HEK293 (cell line): ENCODE measurements around the gene PRRG1.

Experiments used
- CTCF ChIA-PET: fragments of 350-600 bp; formaldehyde crosslinking; extraction: SDS; loops from one replicate; lab custom pipeline; 2021; ENCODE audit warnings: antibody characterized with exemption; lab: Yijun Ruan, JAX
- POLR2A ChIA-PET: fragments of 300-600 bp; formaldehyde crosslinking; extraction: SDS; loops from one replicate; lab custom pipeline; 2020; ENCODE audit warnings: antibody characterized with exemption, inconsistent platforms; lab: Yijun Ruan, JAX
- H3K27ac ChIP-seq: fragments of 200-500 bp; sonication (Bioruptor generic); 2 replicates; pipeline ENCODE4 v1.5.1; 2014; ENCODE audit warnings: low read depth, low read length, control low read depth, inconsistent platforms; ENCODE audit errors: extremely low read depth
- H3K36me3 ChIP-seq, 2 experiments: fragments of 200-500 bp in 1 of 2; sonication (Bioruptor generic) in 1 of 2; 1 replicate in 1 of 2; 2 replicates in 1 of 2; pipeline ENCODE4 v1.5.1; 2014 to 2017; ENCODE audit warnings: inconsistent platforms in 2 of 2, low read length in 2 of 2; ENCODE audit not compliant: control insufficient read depth in 2 of 2, insufficient read depth in 1 of 2
- H3K4me1 ChIP-seq: fragments of 200-500 bp; sonication (Bioruptor generic); 2 replicates; pipeline ENCODE4 v1.5.1; 2014; ENCODE audit warnings: mild to moderate bottlenecking, low read length, inconsistent platforms; ENCODE audit not compliant: control insufficient read depth, insufficient read depth
- H3K4me3 ChIP-seq: 2 replicates; pipeline ENCODE4 v1.5.1; 2011; ENCODE audit warnings: low read depth, mild to moderate bottlenecking, control low read depth, low read length, moderate library complexity
- H3K9me3 ChIP-seq: fragments of 200-500 bp; sonication (Bioruptor generic); 2 replicates; pipeline ENCODE4 v1.5.1; 2014; ENCODE audit warnings: low read depth, low read length, inconsistent platforms; ENCODE audit not compliant: control insufficient read depth, insufficient read depth
- HOXC10 ChIP-seq: sonication (generic); formaldehyde crosslinking; IDR thresholded peaks from 2 replicates; pipeline ENCODE4 v1.8.1; 2023; ENCODE audit warnings: mild to moderate bottlenecking, missing genetic modification reagents
- MEIS1 ChIP-seq: sonication (generic); formaldehyde crosslinking; IDR thresholded peaks from 2 replicates; pipeline ENCODE4 v1.8.1; 2022; ENCODE audit warnings: missing genetic modification reagents, mild to moderate bottlenecking, borderline replicate concordance
- SP7 ChIP-seq: fragments of 450-650 bp; formaldehyde crosslinking; IDR thresholded peaks from 2 replicates; pipeline ENCODE4 v1.5.1; 2016; ENCODE audit warnings: missing biosample characterization, missing genetic modification characterization
- WT1 ChIP-seq: fragments of 450-650 bp; formaldehyde crosslinking; IDR thresholded peaks from 2 replicates; pipeline ENCODE4 v1.5.1; 2016; ENCODE audit warnings: missing biosample characterization, missing genetic modification characterization
- YY2 ChIP-seq: fragments of 450-650 bp; formaldehyde crosslinking; IDR thresholded peaks from 2 replicates; pipeline ENCODE4 v1.5.1; 2016; ENCODE audit warnings: missing biosample characterization, missing genetic modification characterization
- ZEB2 ChIP-seq: fragments of 450-650 bp; formaldehyde crosslinking; IDR thresholded peaks from 2 replicates; pipeline ENCODE4 v1.5.1; 2016; ENCODE audit warnings: missing biosample characterization, missing genetic modification characterization
- ZNF114 ChIP-seq: fragments of 450-650 bp; formaldehyde crosslinking; IDR thresholded peaks from 2 replicates; pipeline ENCODE4 v1.5.0; 2017; ENCODE audit warnings: missing biosample characterization, missing genetic modification characterization
- ZNF133 ChIP-seq: fragments of 450-650 bp; formaldehyde crosslinking; IDR thresholded peaks from 2 replicates; pipeline ENCODE4 v1.5.1; 2016; ENCODE audit warnings: missing biosample characterization, missing genetic modification characterization
- ZNF169 ChIP-seq: fragments of 450-650 bp; formaldehyde crosslinking; IDR thresholded peaks from 2 replicates; pipeline ENCODE4 v1.5.1; 2016; ENCODE audit warnings: missing biosample characterization, missing genetic modification characterization
- ZNF24 ChIP-seq: fragments of 450-650 bp; formaldehyde crosslinking; IDR thresholded peaks from 2 replicates; pipeline ENCODE4 v1.5.1; 2016; ENCODE audit warnings: missing biosample characterization, missing genetic modification characterization
- ZNF266 ChIP-seq: fragments of 450-650 bp; formaldehyde crosslinking; IDR thresholded peaks from 2 replicates; pipeline ENCODE4 v1.5.1; 2016; ENCODE audit warnings: missing biosample characterization, missing genetic modification characterization, low read depth
- ZNF302 ChIP-seq: fragments of 450-650 bp; formaldehyde crosslinking; IDR thresholded peaks from 2 replicates; pipeline ENCODE4 v1.5.1; 2016; ENCODE audit warnings: missing biosample characterization, missing genetic modification characterization, low read depth
- ZNF354C ChIP-seq: fragments of 450-650 bp; formaldehyde crosslinking; IDR thresholded peaks from 2 replicates; pipeline ENCODE4 v1.5.1; 2016; ENCODE audit warnings: missing biosample characterization, missing genetic modification characterization, low read depth, borderline replicate concordance
- ZNF404 ChIP-seq: fragments of 450-650 bp; formaldehyde crosslinking; IDR thresholded peaks from 2 replicates; pipeline ENCODE4 v1.5.1; 2017; ENCODE audit warnings: missing biosample characterization, missing genetic modification characterization
- ZNF416 ChIP-seq: fragments of 450-650 bp; formaldehyde crosslinking; IDR thresholded peaks from 2 replicates; pipeline ENCODE4 v1.5.1; 2016; ENCODE audit warnings: missing biosample characterization, missing genetic modification characterization
- ZNF585B ChIP-seq: fragments of 450-650 bp; formaldehyde crosslinking; IDR thresholded peaks from 2 replicates; pipeline ENCODE4 v1.5.1; 2016; ENCODE audit warnings: missing biosample characterization, missing genetic modification characterization
- ZNF670 ChIP-seq: fragments of 450-650 bp; formaldehyde crosslinking; IDR thresholded peaks from 2 replicates; pipeline ENCODE4 v1.5.1; 2016; ENCODE audit warnings: missing biosample characterization, missing genetic modification characterization, low read depth
- ZNF677 ChIP-seq: fragments of 450-650 bp; IDR thresholded peaks from 2 replicates; pipeline ENCODE4 v1.5.0; 2018; ENCODE audit warnings: missing biosample characterization, mild to moderate bottlenecking, missing genetic modification characterization, moderate library complexity
- ZNF701 ChIP-seq: fragments of 450-650 bp; formaldehyde crosslinking; IDR thresholded peaks from 2 replicates; pipeline ENCODE4 v1.5.1; 2016; ENCODE audit warnings: missing biosample characterization, missing genetic modification characterization
- ZNF791 ChIP-seq: fragments of 450-650 bp; formaldehyde crosslinking; IDR thresholded peaks from 2 replicates; pipeline ENCODE4 v1.5.1; 2016; ENCODE audit warnings: missing biosample characterization, missing genetic modification characterization
- TF ChIP-seq, protein P1 (sequence below): sonication (generic); formaldehyde crosslinking; IDR thresholded peaks from 2 replicates; pipeline ENCODE4 v1.8.1; 2022; ENCODE audit warnings: mild to moderate bottlenecking, moderate library complexity, missing genetic modification reagents
- TF ChIP-seq, protein P2 (sequence below): fragments of 450-650 bp; formaldehyde crosslinking; IDR thresholded peaks from 2 replicates; pipeline ENCODE4 v1.5.1; 2017; ENCODE audit warnings: missing biosample characterization, missing genetic modification characterization
- TF ChIP-seq, protein P3 (sequence below): fragments of 450-650 bp; formaldehyde crosslinking; IDR thresholded peaks from 2 replicates; pipeline ENCODE4 v1.5.1; 2017; ENCODE audit warnings: missing biosample characterization, missing genetic modification characterization

Gene PRRG1

DNA sequence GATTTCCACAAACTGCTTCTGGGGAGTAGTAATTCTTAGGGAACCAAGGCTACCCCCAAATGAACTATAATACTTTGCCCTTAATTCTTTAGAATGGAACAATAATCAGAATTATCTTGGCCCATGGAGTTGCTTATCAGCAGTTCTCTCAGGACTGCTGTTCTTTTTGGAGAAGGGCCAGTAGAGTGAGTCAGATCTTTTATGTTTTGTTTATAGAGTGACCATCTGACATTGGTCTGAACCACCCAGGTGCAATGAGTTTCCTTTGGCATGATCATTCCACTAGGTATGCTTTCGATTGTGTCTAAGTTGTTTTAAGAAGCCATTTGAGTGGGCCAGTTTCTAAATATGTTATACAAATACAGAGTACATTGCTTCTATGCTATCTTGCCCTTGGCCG, 31.8 kb downstream of the PRRG1 start (continued):
- no peak for TF ChIP-seq MEIS1 (CRISPR knock-in tag)
- no peak for TF ChIP-seq ZNF169 (tag by site-specific recombination)
- TF ChIP-seq ZNF133 = no peak
- no peak for TF ChIP-seq ZNF114 (tag by site-specific recombination)
- no peak for TF ChIP-seq ZNF266 (tag by site-specific recombination)
- no peak for TF ChIP-seq ZNF416 (tag by site-specific recombination)
- no peak for TF ChIP-seq ZNF670
- no peak for TF ChIP-seq ZNF677
- TF ChIP-seq WT1 (tag by site-specific recombination) = no peak
- TF ChIP-seq ZNF791 = no peak

- CTCF ChIA-PET = interaction anchor here (0.6 kb wide), 1 partner anchor 754 kb away, joined by 3 read pairs; no protein-coding TSS in a partner anchor
Observed at GRCh38 chrX:37383313-37383712, 34.1 kb downstream of the PRRG1 start.

DNA sequence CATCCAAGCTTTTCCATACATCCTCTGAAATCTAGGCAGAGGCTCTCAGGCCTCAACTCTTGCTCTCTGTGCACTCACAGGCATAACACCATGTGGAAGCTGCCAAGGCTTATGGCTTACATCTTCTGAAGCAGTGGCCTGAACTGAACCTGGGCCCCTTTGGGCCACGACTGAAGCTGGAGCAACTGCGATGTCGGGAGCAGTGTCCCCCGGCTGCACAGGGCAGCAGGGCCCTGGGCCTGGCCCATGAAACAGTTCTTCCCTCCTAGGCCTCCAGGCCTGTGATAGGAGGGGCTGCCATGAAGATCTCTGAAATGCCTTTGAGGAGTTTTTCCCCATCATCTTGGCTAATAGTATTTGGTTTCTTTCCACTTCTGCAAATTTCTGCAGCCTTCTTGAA, 39.2 kb downstream of the PRRG1 start:
- CTCF ChIA-PET = no interaction called here
- TF ChIP-seq, protein P1, sequence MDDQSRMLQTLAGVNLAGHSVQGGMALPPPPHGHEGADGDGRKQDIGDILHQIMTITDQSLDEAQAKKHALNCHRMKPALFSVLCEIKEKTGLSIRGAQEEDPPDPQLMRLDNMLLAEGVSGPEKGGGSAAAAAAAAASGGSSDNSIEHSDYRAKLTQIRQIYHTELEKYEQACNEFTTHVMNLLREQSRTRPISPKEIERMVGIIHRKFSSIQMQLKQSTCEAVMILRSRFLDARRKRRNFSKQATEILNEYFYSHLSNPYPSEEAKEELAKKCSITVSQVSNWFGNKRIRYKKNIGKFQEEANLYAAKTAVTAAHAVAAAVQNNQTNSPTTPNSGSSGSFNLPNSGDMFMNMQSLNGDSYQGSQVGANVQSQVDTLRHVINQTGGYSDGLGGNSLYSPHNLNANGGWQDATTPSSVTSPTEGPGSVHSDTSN = no peak
- peak; percentile 52 for TF ChIP-seq ZNF585B (tag by site-specific recombination)

More at GRCh38 chrX:37383313-37383712, 34.1 kb downstream of the PRRG1 start:
- Histone ChIP-seq H3K9me3 (no peaks in the 10 kb centered on the region), H3K36me3 (no peaks in the 10 kb centered on the region)
- TF ChIP-seq ZNF354C (tag by site-specific recombination) = no peak
- peak; percentile 41 for TF ChIP-seq ZEB2 (tag by site-specific recombination)
- TF ChIP-seq ZNF404 (tag by site-specific recombination) = no peak
- TF ChIP-seq YY2 (tag by site-specific recombination) = no peak
- TF ChIP-seq, protein P1 = no peak
- TF ChIP-seq, protein P2, sequence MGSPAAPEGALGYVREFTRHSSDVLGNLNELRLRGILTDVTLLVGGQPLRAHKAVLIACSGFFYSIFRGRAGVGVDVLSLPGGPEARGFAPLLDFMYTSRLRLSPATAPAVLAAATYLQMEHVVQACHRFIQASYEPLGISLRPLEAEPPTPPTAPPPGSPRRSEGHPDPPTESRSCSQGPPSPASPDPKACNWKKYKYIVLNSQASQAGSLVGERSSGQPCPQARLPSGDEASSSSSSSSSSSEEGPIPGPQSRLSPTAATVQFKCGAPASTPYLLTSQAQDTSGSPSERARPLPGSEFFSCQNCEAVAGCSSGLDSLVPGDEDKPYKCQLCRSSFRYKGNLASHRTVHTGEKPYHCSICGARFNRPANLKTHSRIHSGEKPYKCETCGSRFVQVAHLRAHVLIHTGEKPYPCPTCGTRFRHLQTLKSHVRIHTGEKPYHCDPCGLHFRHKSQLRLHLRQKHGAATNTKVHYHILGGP (tag by site-specific recombination) = no peak
- no peak for TF ChIP-seq ZNF24 (tag by site-specific recombination)
- TF ChIP-seq ZNF701 (tag by site-specific recombination) = no peak
- 0 out of 2 replicates have a peak, but pooled peaks have one; percentile 23 for TF ChIP-seq SP7 (tag by site-specific recombination)
- TF ChIP-seq, protein P3, sequence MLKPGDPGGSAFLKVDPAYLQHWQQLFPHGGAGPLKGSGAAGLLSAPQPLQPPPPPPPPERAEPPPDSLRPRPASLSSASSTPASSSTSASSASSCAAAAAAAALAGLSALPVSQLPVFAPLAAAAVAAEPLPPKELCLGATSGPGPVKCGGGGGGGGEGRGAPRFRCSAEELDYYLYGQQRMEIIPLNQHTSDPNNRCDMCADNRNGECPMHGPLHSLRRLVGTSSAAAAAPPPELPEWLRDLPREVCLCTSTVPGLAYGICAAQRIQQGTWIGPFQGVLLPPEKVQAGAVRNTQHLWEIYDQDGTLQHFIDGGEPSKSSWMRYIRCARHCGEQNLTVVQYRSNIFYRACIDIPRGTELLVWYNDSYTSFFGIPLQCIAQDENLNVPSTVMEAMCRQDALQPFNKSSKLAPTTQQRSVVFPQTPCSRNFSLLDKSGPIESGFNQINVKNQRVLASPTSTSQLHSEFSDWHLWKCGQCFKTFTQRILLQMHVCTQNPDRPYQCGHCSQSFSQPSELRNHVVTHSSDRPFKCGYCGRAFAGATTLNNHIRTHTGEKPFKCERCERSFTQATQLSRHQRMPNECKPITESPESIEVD (tag by site-specific recombination) = peak; percentile 6; the same call in 1 of the 2 replicates
- no peak for TF ChIP-seq ZNF302 (tag by site-specific recombination)
- TF ChIP-seq HOXC10 (CRISPR knock-in tag) = no peak
- TF ChIP-seq, all 188 proteins: peak for 3
- Histone ChIP-seq H3K4me1 (peaks cover 15% of the 10 kb centered on the region), H3K4me3 (no peak overlapping the region), H3K27ac (no peak overlapping the region)
- POLR2A ChIA-PET = no interaction called here

More for the DNA sequence above, 39.2 kb downstream of the PRRG1 start:
- Histone ChIP-seq H3K9me3 (no peaks in the 10 kb centered on the region), H3K36me3 (no peaks in the 10 kb centered on the region), H3K27ac (no peak overlapping the region), H3K4me1 (peaks cover 1% of the 10 kb centered on the region), H3K4me3 (no peak overlapping the region)
- POLR2A ChIA-PET = no interaction called here
